Measurements from ENCODE around the gene PLCG2.
"Not testable (repeated sequence)": the region's sequence is repeated elsewhere in the genome, so short reads cannot be mapped to it uniquely, and the experiment has no call there.

Gene PLCG2

GRCh38 chr16:81873843-81874752 is 95.0 kb downstream of the PLCG2 start:
- DNase-seq, result no peak
- Histone ChIP-seq H3K9me3 (ENCODE audit: control insufficient read depth, low read length) (no peaks in the 10 kb centered on the region), H3K4me1 (ENCODE audit: control insufficient read depth, insufficient read depth, low read length, poor library complexity, severe bottlenecking) (no peaks in the 10 kb centered on the region), H3K4me3 (ENCODE audit: insufficient read depth, low read depth, low read length, poor library complexity, severe bottlenecking) (no peak overlapping the region), H3K27me3 (replicated peaks; ENCODE audit: control insufficient read depth, insufficient read depth, low read length, poor library complexity, severe bottlenecking) (no peaks in the 10 kb centered on the region), H3K36me3 (ENCODE audit: control insufficient read depth, insufficient read depth, low read length) (no peaks in the 10 kb centered on the region), H3K27ac (ENCODE audit: insufficient read depth, low read length, poor library complexity, severe bottlenecking) (no peak overlapping the region)

- Histone ChIP-seq H3K9me3 (ENCODE audit: control insufficient read depth, low read length) (no peaks in the 10 kb centered on the region), H3K27ac (ENCODE audit: insufficient read depth, low read length, poor library complexity, severe bottlenecking) (no peak overlapping the region), H3K4me1 (ENCODE audit: control insufficient read depth, insufficient read depth, low read length, poor library complexity, severe bottlenecking) (no peaks in the 10 kb centered on the region), H3K36me3 (ENCODE audit: control insufficient read depth, insufficient read depth, low read length) (no peaks in the 10 kb centered on the region), H3K27me3 (replicated peaks; ENCODE audit: control insufficient read depth, insufficient read depth, low read length, poor library complexity, severe bottlenecking) (no peaks in the 10 kb centered on the region), H3K4me3 (ENCODE audit: insufficient read depth, low read depth, low read length, poor library complexity, severe bottlenecking) (no peak overlapping the region)
- no peak for DNase-seq
Measured at GRCh38 chr16:81875461-81875860, 96.4 kb downstream of the PLCG2 start.

GRCh38 chr16:81876273-81876900 is 97.3 kb downstream of the PLCG2 start:
- Histone ChIP-seq H3K4me3 (ENCODE audit: insufficient read depth, low read depth, low read length, poor library complexity, severe bottlenecking) (no peak overlapping the region), H3K27me3 (replicated peaks; ENCODE audit: control insufficient read depth, insufficient read depth, low read length, poor library complexity, severe bottlenecking) (no peaks in the 10 kb centered on the region), H3K4me1 (ENCODE audit: control insufficient read depth, insufficient read depth, low read length, poor library complexity, severe bottlenecking) (no peaks in the 10 kb centered on the region), H3K27ac (ENCODE audit: insufficient read depth, low read length, poor library complexity, severe bottlenecking) (no peak overlapping the region), H3K36me3 (ENCODE audit: control insufficient read depth, insufficient read depth, low read length) (no peaks in the 10 kb centered on the region), H3K9me3 (ENCODE audit: control insufficient read depth, low read length) (no peaks in the 10 kb centered on the region)
- no peak for DNase-seq

- not testable (repeated sequence) for H3K4me1 ChIP-seq (ENCODE audit: control insufficient read depth, insufficient read depth, low read length, poor library complexity, severe bottlenecking); H3K27ac ChIP-seq (ENCODE audit: insufficient read depth, low read length, poor library complexity, severe bottlenecking); H3K36me3 ChIP-seq (ENCODE audit: control insufficient read depth, insufficient read depth, low read length); H3K27me3 ChIP-seq (replicated peaks; ENCODE audit: control insufficient read depth, insufficient read depth, low read length, poor library complexity, severe bottlenecking); H3K9me3 ChIP-seq (ENCODE audit: control insufficient read depth, low read length); DNase-seq; H3K4me3 ChIP-seq (ENCODE audit: insufficient read depth, low read depth, low read length, poor library complexity, severe bottlenecking)
Measured at GRCh38 chr16:81877490-81877889, 98.4 kb downstream of the PLCG2 start.

- Histone ChIP-seq H3K27me3 (replicated peaks; ENCODE audit: control insufficient read depth, insufficient read depth, low read length, poor library complexity, severe bottlenecking) (no peaks in the 10 kb centered on the region), H3K9me3 (ENCODE audit: control insufficient read depth, low read length) (no peaks in the 10 kb centered on the region), H3K4me3 (ENCODE audit: insufficient read depth, low read depth, low read length, poor library complexity, severe bottlenecking) (no peak overlapping the region), H3K4me1 (ENCODE audit: control insufficient read depth, insufficient read depth, low read length, poor library complexity, severe bottlenecking) (no peaks in the 10 kb centered on the region), H3K27ac (ENCODE audit: insufficient read depth, low read length, poor library complexity, severe bottlenecking) (no peak overlapping the region), H3K36me3 (ENCODE audit: control insufficient read depth, insufficient read depth, low read length) (no peaks in the 10 kb centered on the region)
- no peak for DNase-seq
Measured at GRCh38 chr16:81878529-81878928, 99.4 kb downstream of the PLCG2 start.

- Histone ChIP-seq H3K27me3 (replicated peaks; ENCODE audit: control insufficient read depth, insufficient read depth, low read length, poor library complexity, severe bottlenecking) (no peaks in the 10 kb centered on the region), H3K27ac (ENCODE audit: insufficient read depth, low read length, poor library complexity, severe bottlenecking) (no peak overlapping the region), H3K9me3 (ENCODE audit: control insufficient read depth, low read length) (no peaks in the 10 kb centered on the region), H3K4me1 (ENCODE audit: control insufficient read depth, insufficient read depth, low read length, poor library complexity, severe bottlenecking) (no peaks in the 10 kb centered on the region), H3K36me3 (ENCODE audit: control insufficient read depth, insufficient read depth, low read length) (no peaks in the 10 kb centered on the region), H3K4me3 (ENCODE audit: insufficient read depth, low read depth, low read length, poor library complexity, severe bottlenecking) (no peak overlapping the region)
- DNase-seq, result no peak
Measured at GRCh38 chr16:81879625-81880024, 100.5 kb downstream of the PLCG2 start.

GRCh38 chr16:81880816-81881215 is 101.7 kb downstream of the PLCG2 start:
- Histone ChIP-seq H3K27ac (ENCODE audit: insufficient read depth, low read length, poor library complexity, severe bottlenecking) (no peak overlapping the region), H3K4me3 (ENCODE audit: insufficient read depth, low read depth, low read length, poor library complexity, severe bottlenecking) (no peak overlapping the region), H3K9me3 (ENCODE audit: control insufficient read depth, low read length) (no peaks in the 10 kb centered on the region), H3K4me1 (ENCODE audit: control insufficient read depth, insufficient read depth, low read length, poor library complexity, severe bottlenecking) (no peaks in the 10 kb centered on the region), H3K27me3 (replicated peaks; ENCODE audit: control insufficient read depth, insufficient read depth, low read length, poor library complexity, severe bottlenecking) (no peaks in the 10 kb centered on the region), H3K36me3 (ENCODE audit: control insufficient read depth, insufficient read depth, low read length) (no peaks in the 10 kb centered on the region)
- DNase-seq, result no peak

- Histone ChIP-seq H3K36me3 (ENCODE audit: control insufficient read depth, insufficient read depth, low read length) (no peaks in the 10 kb centered on the region), H3K4me3 (ENCODE audit: insufficient read depth, low read depth, low read length, poor library complexity, severe bottlenecking) (no peak overlapping the region), H3K4me1 (ENCODE audit: control insufficient read depth, insufficient read depth, low read length, poor library complexity, severe bottlenecking) (no peaks in the 10 kb centered on the region), H3K9me3 (ENCODE audit: control insufficient read depth, low read length) (no peaks in the 10 kb centered on the region), H3K27me3 (replicated peaks; ENCODE audit: control insufficient read depth, insufficient read depth, low read length, poor library complexity, severe bottlenecking) (no peaks in the 10 kb centered on the region), H3K27ac (ENCODE audit: insufficient read depth, low read length, poor library complexity, severe bottlenecking) (no peak overlapping the region)
- DNase-seq, result no peak
Measured at GRCh38 chr16:81881228-81881627, 102.1 kb downstream of the PLCG2 start.

- H3K36me3 ChIP-seq (ENCODE audit: control insufficient read depth, insufficient read depth, low read length), result no peaks in the 10 kb centered on the region
- no peak for DNase-seq
- no peak overlapping the region for H3K27ac ChIP-seq (ENCODE audit: insufficient read depth, low read length, poor library complexity, severe bottlenecking)
- no peaks in the 10 kb centered on the region for H3K9me3 ChIP-seq (ENCODE audit: control insufficient read depth, low read length)
- no peak overlapping the region for H3K4me3 ChIP-seq (ENCODE audit: insufficient read depth, low read depth, low read length, poor library complexity, severe bottlenecking)
- no peaks in the 10 kb centered on the region for H3K4me1 ChIP-seq (ENCODE audit: control insufficient read depth, insufficient read depth, low read length, poor library complexity, severe bottlenecking)
- no peaks in the 10 kb centered on the region for H3K27me3 ChIP-seq (replicated peaks; ENCODE audit: control insufficient read depth, insufficient read depth, low read length, poor library complexity, severe bottlenecking)
Measured at GRCh38 chr16:81882559-81882958, 103.5 kb downstream of the PLCG2 start.

- no peak for DNase-seq
- no peaks in the 10 kb centered on the region for H3K27me3 ChIP-seq (replicated peaks; ENCODE audit: control insufficient read depth, insufficient read depth, low read length, poor library complexity, severe bottlenecking)
- no peaks in the 10 kb centered on the region for H3K9me3 ChIP-seq (ENCODE audit: control insufficient read depth, low read length)
- no peak overlapping the region for H3K4me3 ChIP-seq (ENCODE audit: insufficient read depth, low read depth, low read length, poor library complexity, severe bottlenecking)
- no peaks in the 10 kb centered on the region for H3K4me1 ChIP-seq (ENCODE audit: control insufficient read depth, insufficient read depth, low read length, poor library complexity, severe bottlenecking)
- no peak overlapping the region for H3K27ac ChIP-seq (ENCODE audit: insufficient read depth, low read length, poor library complexity, severe bottlenecking)
- H3K36me3 ChIP-seq (ENCODE audit: control insufficient read depth, insufficient read depth, low read length), result no peaks in the 10 kb centered on the region
Measured at GRCh38 chr16:81883235-81883634, 104.1 kb downstream of the PLCG2 start.

Measured in effector memory CD4-positive, alpha-beta T cell (primary cell).